Stimulated activated CD4-positive, alpha-beta T cell treated with anti-CD3 and anti-CD28 coated beads, Interleukin-1b, Interleukin-23, amount 100 ng/mL, for 48 hours (primary cell): ENCODE data around the gene LRRC45.

Experiments used
- DNase-seq: peaks from one replicate; pipeline ENCODE4 v3.0.0-alpha.2; 2020

LRRC45 gene

DNA sequence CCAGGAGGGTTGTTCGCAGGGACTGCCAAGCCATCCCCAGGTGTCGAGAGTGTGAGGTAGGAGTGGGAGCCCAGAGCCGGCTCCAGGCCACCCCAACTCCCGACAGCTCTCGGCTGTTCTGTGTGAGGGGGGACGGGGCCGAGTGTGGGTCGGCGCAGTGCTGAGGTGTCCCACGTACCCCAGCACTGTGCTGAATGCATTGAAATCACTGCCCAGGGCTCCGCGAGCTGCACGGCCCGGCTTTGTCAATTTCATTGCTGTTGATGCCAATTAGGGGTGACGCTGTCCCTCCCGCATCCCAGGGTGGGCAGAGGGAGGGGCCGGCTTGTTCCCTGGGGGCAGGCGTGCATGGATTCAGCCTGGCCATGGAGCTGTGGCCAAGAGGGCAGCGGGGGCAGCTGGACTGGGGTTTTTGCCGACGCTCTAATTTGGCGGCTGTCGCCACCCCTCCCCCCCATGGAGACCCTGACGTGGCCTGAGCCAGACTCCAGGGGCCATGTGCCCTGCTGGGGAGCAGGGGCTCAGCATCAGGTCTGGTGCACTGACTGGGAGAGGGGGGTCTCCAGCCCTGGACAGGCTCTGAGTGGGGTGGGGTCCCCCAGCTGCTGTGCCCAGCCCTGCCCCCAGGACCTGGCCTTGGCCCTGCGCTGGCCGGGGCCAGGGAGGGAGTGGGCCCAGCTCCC is 14.7 kb upstream of the LRRC45 start:
- no peak for DNase-seq

DNA sequence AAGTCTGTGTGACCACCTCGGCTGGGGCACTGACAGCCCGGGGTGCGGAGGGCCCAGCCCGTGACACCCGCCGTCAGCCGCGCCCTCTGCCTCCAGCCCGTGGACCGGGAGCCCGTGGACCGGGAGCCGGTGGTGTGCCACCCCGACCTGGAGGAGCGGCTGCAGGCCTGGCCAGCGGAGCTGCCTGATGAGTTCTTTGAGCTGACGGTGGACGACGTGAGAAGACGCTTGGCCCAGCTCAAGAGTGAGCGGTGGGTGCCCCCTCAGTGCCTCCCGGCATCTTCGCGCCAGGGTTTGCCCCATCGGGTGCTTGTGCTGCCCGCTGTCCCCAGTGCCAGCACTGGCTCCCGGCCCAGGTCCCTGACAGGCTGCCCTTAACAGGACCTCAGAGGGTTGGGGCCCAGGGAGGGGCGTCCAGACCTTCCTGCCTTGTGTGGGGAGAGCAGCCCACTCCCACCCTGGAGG is 14.1 kb upstream of the LRRC45 start:
- DNase-seq: no peak

DNA sequence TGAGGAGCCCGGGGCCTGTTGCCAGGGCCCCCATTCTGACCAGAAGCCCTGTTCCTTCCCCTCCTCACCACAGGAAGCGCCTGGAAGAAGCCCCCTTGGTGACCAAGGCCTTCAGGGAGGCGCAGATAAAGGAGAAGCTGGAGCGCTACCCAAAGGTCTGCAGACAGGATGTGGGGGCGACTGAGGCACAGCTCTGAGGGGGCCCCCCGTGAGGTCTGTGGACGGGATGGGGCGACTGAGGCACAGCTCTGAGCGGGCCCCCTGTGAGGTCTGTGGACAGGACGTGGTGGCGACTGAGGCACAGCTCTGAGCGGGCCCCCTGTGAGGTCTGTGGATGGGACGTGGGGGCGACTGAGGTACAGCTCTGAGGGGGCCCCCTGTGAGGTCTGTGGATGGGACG is 13.7 kb upstream of the LRRC45 start:
- no peak for DNase-seq

DNA sequence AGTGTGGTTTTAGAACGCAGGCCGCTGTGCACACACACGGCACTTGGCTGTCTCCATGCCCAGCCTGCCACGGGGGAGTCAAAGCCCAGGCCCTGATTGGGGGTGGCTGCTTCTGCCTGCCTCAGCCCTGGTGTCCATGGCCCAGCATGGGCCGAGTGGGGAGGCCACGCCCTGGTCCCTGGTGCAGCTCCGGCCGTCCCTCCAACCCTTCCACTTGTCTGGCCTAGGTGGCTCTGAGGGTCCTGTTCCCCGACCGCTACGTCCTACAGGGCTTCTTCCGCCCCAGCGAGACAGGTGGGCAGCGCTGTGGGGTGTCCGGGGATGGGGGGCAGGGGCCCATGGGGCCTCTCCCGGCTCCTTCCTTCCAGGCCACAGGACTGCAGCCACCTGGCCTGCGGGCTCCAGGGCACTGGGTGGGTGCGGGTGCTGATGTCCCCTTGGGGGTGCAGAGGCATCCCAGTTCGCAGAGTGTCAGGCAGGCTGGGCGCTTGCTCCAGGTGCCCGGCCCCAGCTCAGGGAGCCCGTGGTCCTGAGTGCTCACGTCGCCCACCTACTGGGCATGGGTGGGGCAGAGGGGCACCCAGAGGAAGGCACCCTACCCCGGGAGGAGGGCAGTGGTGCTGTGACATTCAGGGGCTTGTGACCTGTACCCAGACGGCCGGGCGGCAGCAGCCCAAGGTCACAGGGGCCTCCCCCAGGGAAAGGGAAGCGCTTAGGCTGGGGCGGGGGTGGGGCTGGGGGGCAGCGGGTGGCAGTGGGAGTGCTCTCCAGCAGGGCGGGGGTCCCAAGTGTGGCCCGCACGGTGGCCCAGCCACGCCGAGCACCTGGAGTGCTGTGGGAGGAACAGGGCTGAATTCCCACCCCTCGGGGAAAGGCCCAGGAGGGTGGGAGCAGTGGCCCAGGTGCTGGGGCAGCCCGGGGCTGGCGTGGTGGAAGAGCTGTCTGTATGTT is 12.3 kb upstream of the LRRC45 start:
- no peak for DNase-seq

DNA sequence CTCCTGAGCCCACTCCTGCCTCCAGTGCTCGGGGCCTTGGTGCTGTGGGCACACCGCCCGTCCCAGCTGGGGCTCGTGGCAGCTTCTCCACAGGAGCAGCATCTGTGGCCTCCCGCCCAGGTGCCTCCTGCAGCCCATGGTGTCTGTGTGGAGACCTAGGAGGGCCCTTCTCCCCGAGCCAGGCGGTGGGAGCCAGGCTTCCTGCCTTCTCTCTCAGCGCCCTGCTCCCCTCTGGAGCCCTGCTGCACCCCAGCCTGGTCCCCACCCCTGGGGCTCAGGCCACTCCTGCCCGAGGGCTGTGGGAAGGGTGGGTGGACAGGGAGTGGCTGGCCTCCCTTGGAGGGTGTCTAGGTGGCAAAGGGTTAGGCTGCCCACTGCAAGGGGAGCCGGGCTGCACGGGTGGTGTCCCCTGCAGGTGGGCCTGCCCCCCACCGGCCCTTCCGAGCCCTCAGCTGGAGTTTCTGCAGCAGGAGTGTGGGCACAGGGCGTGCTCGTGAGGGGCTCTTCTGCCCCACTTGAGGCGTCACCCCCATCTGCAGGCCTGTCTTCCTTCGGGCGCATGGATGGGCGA is 11.4 kb upstream of the LRRC45 start:
- DNase-seq: no peak

DNA sequence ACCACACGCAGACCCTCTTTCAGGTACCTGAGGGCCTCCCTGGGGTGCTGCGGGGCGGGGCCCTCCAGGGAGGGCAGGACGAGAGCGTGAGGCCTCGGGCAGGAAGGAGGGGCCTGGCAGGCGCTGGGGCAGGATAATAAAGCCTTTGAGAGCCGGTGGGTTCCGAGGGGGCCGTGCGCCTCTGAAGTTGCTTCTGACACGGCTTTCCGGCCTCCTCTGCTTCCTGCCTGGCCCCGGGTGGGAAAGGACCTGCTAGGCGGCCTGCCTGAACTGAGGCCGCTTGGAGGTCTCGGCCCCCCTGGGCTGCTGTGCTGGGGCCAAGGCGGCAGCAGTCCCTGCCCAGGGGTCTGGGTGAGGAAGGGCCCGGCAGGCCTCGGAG is 10.9 kb upstream of the LRRC45 start:
- DNase-seq: no peak

DNA sequence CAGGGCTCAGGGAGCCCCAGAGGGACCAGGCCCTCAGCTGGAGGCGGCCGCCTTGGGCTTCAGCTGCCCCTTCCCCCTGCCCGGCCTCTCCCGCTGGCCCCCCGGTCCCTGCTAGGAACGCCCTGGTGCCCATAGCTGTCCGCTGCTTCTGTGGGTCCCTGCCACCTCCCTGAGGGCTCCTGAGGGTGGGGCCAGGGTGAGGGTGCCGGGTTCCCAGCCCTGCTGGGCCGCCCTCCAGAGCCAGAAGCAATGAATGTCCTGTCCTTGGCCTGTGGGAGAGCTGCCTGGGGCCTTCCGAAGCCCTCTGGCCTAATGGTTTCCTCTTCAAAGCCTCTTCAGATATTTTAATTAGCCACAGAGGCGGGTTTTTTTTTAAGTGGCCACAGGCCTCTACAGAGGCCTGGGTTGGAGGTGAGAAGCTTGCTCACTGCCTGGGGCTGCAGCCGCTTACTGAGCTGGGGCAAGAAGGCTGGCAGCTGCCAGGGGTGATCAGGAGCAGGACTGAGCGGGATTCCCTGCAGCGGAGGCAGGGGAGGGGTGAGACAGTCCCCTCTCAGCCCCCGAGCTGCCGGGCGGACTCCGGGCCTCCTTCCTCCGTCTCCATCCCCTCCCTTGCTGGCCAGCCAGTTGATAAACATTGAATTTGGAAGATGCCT is 10.3 kb upstream of the LRRC45 start:
- no peak for DNase-seq

DNA sequence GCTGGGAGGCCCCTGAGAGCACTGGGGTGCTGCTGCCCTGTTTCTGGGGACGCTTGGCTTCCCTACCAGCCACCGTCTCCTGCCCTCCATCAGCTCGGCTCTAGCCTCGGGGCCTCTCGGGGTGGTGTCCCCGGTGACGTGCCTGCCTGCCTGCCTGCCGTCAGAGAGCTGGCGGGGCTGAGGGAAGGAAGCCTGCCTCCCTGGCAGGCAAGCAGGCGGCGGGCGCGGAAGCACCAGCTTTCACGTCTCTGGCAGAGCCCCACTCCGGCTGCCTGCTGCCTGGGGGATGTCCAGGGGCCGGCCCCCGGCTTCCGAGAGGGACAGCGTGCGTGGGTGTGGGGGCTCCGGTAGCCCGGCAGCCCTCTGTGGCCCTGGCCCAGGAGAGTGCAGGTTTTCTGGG is 9.8 kb upstream of the LRRC45 start:
- no peak for DNase-seq

DNA sequence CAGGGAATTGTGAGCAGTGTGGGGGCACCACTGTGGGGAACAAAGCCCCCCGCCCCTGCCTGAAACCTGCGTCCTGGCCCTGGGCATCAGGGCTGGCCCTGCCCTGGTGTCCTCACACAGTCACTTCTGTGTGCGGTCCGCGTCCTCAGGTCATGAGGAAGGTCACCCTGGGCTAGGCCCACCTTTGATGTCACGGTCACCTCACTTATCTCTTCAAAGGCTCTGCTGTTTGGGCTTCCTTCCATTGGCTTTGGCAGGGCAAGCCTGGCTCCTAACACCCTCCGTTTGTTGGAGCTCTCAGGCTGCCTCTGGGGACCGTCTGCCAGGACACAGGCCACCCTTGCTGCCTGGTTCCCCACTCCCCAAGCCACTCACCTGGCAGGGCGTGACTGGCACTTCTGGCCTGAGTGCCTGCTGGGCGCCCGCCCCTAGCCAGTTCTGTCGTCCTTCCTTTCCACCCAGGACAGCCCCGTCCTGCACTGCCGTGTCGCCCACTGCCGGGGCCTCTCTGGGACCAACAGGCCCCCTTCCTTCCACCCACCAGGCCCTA is 9.3 kb upstream of the LRRC45 start:
- no peak for DNase-seq

DNA sequence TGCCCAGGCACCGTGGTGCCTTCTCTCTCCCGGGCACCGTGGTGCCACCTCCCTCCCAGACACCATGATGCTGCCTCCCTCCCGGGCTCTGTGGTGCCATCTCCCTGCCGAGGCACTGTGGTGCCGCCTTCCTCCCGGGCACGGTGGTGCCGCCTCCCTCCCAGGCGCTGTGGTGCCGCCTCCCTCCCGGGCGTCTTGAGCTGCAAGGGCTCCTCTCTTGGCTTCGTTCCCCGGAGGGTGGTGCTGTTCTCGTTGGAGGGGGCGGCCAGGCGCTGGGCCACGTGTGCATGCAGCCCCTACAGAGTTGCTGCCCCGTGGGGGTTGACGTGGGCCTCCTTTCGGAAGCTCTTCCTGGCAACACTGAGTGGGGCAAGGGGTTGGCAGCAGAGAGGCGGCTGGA is 8.7 kb upstream of the LRRC45 start:
- DNase-seq: no peak

DNA sequence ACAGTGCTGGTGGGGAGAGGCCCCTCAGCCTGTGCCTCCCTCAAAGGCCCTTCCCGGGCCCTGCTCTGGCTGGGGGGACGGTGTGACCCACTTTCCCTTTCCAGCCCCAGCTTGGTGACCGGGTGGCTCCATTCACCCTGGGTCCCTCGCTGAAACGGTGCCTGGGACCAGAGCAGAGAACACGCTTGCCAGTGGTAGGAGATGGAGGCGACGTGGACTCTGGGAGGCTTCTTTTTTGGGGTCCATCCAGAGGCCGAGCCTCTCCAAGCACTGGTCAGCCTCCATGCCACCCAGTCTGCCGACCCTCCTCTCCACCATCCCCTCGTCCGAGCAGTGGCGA is 8.2 kb upstream of the LRRC45 start:
- no peak for DNase-seq

DNA sequence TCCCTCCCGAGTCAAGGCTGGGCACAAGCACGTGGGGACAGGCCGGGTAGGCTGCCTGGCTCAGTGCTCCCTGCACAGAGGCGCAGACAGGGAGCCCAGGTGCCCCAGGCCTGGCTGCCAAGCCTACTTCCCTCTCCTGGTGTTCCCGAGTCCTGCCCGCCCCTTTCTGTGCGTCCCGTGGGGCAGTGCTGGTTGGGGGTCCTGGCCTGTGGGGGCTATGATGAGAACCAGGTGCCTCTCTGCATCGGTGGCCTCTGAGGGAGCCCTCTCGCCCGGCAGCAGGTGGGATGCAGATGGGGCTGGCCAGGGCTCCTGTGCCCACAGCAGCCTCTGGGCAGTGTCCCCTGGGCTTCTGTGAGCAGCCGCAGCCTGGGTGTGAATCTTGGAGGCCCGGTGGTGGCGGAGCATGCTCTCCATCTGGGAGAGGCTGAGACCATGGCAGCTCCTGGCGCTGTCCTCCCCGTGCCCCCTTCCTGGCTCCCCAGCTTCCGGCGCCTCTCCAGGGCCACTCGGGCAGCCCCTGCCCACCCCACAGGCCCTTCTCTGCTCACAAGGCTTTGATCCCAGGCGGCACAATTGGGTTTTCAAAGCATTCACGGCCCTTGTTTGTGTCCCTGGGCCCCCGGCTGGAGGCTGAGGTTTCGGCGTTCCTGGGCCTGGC is 7.7 kb upstream of the LRRC45 start:
- DNase-seq: no peak

DNA sequence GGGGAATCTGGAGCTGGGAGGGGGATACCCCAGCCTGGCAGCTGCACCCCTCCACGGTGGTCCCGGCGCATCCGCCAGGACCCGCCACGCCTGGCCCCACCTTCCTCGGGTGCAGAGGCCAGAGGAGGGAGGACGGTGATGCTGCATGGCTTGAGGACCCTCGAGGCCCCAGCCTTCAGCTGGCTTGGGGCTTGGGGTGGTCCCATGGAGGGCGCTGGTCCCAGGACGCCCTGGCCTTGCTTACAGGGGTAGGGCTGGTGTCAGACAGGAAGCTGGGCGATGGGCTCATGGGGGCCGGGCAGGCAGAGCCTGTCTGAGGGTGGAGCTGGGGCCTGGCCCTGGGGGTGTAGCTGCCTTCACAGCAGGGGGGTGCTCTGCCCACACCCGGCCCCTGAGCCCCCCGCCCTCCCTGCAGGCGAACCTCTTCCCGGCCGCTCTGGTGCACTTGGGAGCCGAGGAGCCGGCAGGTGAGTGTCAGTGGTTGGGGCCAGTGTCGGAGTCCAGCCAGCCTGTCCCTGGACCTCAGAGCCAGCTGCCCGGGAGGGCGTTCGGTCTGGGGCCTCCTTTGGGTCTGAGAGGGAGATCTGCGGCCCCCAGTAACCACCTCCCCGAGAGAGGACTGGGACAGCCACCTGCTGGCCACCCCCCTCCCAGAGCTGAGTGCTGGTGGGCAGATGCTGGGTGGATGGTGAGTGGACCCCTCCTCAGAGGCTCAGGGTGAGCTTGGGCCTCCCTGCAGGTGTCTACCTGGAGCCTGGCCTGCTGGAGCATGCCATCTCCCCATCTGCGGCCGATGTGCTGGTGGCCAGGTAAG is 6.8 kb upstream of the LRRC45 start:
- no peak for DNase-seq

DNA sequence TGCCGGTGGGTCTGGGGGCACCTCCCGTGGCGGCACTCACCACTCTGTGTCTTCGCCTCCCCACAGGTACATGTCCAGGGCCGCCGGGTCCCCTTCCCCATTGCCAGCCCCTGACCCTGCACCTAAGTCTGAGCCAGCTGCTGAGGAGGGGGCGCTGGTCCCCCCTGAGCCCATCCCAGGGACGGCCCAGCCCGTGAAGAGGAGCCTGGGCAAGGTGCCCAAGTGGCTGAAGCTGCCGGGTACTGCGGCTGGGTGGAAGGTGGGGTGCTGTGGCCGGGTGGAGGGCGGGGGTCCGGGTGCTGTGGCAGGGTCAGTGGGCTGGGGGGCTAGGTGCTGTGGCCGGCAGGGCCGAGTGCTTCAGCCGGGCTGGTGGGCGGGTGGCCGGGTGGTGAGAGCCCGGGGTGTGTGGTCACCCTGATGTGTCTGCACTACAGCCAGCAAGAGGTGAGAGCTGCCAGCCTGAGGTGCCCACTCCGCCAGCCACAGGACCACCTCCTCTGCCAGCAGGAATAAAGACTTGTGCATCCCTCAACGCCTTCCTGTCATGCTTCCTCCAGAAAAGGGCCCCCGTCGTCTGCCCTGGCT is 6.1 kb upstream of the LRRC45 start:
- DNase-seq: no peak

DNA sequence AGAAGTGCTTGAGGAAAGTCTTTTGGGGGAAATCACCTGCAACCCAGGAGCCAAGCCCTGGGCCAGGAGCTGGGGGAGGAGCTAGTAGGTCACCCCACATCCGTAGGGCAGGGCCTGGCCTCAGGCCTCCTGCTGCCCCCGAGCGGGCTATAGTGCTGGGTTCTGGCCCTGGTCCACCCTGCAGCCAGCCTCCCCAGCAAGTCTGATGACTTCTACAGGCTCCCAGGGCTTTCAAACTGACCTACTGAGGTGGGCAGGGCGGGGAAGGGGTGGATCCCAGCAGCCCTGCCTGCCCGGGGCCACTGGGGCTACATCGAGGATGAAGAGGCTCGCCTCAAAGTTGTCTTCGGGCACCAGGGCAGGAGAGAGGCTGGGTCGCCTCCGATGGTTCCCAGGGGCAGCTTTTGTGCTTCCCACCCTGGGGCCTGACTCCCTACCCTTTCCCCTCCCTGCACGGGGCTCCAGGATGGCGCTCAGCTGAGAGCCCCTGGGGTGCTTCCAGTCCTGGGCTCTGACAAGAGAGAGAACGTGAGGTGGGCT is 5.4 kb upstream of the LRRC45 start:
- DNase-seq: no peak

DNA sequence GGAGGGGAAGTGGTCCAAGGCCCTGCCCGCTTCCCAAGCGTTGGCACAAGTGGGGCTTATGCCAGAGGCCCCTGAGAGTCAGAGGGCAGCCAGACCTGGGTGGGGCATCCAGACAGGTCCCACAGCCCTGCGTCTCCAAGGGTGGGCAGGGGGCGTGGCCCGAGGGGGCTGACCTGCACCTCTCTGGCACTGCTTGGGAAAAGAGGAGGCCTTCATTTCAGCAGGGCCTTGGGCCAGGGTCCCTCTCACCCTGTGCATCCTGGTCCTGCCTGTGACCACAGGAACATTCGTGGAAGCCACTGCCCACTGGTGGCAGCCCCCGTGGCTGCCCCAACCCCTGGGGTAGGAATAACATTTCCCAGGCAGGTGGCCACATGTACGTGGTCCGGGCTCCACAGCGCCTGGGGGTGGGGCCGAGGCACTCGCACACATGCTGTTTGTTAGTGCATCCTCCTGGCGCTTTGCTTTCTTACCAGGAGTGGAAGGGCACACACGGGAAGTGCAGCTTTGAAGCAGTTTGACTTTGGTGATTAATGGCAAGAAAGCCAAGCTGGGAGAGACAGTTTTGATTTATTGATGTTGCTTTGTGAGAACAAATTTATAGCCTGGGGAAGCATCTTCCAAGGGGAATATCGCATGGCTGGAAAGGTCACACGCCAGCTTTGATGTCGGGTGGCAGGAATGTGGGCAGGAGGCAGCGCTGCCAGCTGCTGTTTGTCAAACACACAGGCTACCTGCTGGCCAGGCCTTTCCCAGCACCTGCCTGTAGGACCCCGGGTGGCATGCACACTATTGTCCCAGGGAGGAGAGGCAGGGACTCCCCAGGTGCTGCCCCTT is 4.7 kb upstream of the LRRC45 start:
- DNase-seq: no peak

DNA sequence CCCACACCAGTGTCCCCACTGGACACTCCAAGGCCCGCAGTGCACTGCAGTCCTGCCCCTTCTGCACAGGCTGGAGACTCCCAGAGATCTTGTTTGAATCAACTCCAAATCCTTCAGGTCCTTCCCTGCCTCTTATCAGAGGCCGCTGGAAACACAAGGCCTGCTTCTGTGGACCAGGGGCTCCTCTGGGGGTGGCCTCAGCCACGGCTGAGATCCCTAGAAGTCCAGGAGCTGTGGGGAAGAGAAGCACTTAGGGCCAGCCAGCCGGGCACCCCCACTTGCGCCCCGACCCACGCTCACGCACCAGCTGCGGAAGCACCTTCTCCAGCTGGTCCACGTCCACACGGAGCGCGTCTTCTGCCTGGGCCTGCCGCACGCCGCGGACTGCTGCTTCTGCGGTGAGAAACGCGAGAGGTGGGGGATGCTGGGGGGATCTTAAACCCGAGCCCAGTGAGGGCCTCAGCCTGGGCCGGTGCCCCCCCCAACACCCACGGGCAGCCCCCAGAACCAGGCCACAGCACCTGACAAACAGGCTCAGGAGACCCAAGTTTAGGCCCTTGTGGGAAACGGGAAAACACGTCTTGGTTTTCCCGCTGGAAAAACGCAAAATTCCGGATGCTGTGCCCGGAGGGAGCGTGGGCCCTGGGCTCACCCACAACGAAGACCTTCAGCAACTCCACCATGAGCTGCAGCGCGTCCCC is 4.0 kb upstream of the LRRC45 start:
- no peak for DNase-seq

DNA sequence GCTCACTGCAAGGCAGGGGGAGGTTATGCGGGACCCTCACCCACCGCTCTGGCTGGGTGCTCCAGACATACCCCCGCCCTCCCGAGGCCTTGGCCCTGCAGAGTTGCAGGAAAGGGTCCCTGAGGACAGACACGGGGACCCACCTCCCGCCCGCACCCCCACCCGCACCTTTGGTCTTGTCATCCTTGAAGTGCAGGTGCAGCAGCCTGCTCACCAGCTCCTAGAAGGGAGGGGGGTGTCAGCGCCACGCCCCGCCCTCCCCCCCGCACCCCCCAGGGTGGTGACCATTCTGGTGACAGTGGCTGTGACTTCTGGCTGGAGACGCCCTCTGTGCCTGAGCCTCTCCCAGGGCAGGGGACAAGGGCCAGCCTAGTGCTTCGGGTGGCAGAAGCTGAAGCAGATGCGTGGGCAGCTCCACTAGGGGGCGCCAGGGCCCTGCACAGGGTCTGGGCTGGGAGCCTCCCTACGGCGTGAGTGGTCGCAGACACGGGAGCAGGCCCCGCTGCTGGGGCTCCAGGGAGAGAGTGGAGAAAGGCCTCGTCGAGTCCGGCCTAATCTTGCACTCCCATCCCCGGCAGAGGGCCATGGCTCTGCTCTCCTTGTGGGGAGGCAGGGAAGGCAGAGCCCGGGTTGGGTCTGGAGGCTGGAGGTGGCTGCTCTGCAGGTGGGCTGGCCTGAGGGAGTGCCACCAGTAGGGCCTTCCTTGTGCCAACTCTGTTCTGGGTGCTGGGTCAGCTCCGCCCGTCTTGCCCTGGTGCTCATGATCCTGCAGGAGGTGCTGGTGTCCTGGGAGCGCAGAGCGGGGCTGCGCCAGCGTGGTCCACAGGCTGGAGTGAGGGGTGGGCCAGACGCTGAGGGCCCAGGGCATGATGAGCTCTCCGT is 3.2 kb upstream of the LRRC45 start:
- DNase-seq: peak; percentile 70
